Panc1 (cell line): ENCODE measurements around the gene SYT13. TPM values are rescaled to one million over a fixed set of nuclear protein-coding genes. Genes with fewer than 3 reads are reported as not detected.

ENCODE experiments used
- ATAC-seq: fragments of 200-7000 bp; cut with Tn5 transposase; 2 replicates; pipeline ENCODE4 v1.9.1; 2020; ENCODE audit warnings: mild to moderate bottlenecking, moderate library complexity
- BruUV-seq: library from RNA; stranded (reverse); fragments of 400-500 nt; replicated peaks from 2 replicates; lab custom pipeline; 2021; lab: Mats Ljungman, UMichigan
- CTCF ChIA-PET: fragments of 300-600 bp; sonication (Branson Sonifier 250); formaldehyde crosslinking; loops from one replicate; lab custom pipeline; 2022; ENCODE audit warnings: antibody characterized with exemption; lab: Charles Lee
- POLR2A ChIA-PET: fragments of 300-600 bp; sonication (Branson Sonifier 250); formaldehyde crosslinking; loops from one replicate; lab custom pipeline; 2022; ENCODE audit warnings: antibody characterized with exemption; lab: Charles Lee
- DNase-seq: peaks from one replicate; pipeline ENCODE4 v3.0.0-alpha.2; 2010; ENCODE audit warnings: low read depth, low spot score
- H3K27ac ChIP-seq: 2 replicates; pipeline ENCODE4 v1.5.1; 2011; ENCODE audit warnings: mild to moderate bottlenecking, low read length, inconsistent platforms
- H3K27me3 ChIP-seq: fragments of 200-500 bp; sonication (Bioruptor generic); 2 replicates; pipeline ENCODE4 v1.6.0; 2014; ENCODE audit warnings: low read length, inconsistent platforms; ENCODE audit not compliant: control insufficient read depth, insufficient read depth
- H3K36me3 ChIP-seq: fragments of 200-500 bp; sonication (Bioruptor generic); 2 replicates; pipeline ENCODE4 v1.5.1; 2014; ENCODE audit warnings: inconsistent platforms, mild to moderate bottlenecking, low read length, moderate library complexity; ENCODE audit not compliant: control insufficient read depth, insufficient read depth
- H3K4me1 ChIP-seq: 2 replicates; pipeline ENCODE4 v1.5.1; 2011; ENCODE audit warnings: inconsistent platforms, mild to moderate bottlenecking, low read length, moderate library complexity; ENCODE audit not compliant: control insufficient read depth, insufficient read depth
- H3K4me3 ChIP-seq, 2 experiments: 2 replicates each; pipeline ENCODE4 v1.5.1; 2011 to 2012; ENCODE audit warnings: low read depth in 2 of 2, low read length in 2 of 2, mild to moderate bottlenecking in 2 of 2, inconsistent platforms in 1 of 2, moderate library complexity in 1 of 2
- H3K9me3 ChIP-seq: fragments of 200-500 bp; sonication (Bioruptor generic); 2 replicates; pipeline ENCODE4 v1.5.1; 2014; ENCODE audit warnings: low read depth, mild to moderate bottlenecking, inconsistent platforms, low read length, moderate library complexity; ENCODE audit not compliant: control insufficient read depth, insufficient read depth
- CTCF ChIP-seq: fragments of 450-650 bp; IDR thresholded peaks from 2 replicates; pipeline ENCODE4 v1.5.1; 2017; ENCODE audit warnings: mild to moderate bottlenecking
- POLR2AphosphoS5 ChIP-seq: IDR thresholded peaks from 2 replicates; pipeline ENCODE4 v1.6.1; 2012; ENCODE audit warnings: mild to moderate bottlenecking, low read depth, low read length, moderate library complexity
- REST ChIP-seq, 2 experiments: IDR thresholded peaks; 2 replicates each; pipeline ENCODE4 v1.6.1; 2011 to 2012; ENCODE audit warnings: low read depth in 2 of 2, control low read depth in 1 of 2, low read length in 1 of 2, mild to moderate bottlenecking in 1 of 2, moderate library complexity in 1 of 2; ENCODE audit not compliant: insufficient read depth in 1 of 2
- SIN3A ChIP-seq: IDR thresholded peaks from 2 replicates; pipeline ENCODE4 v1.6.1; 2012; ENCODE audit warnings: low read depth, mild to moderate bottlenecking, low read length, moderate library complexity, borderline replicate concordance; ENCODE audit not compliant: insufficient read depth
- TCF7L2 ChIP-seq: IDR thresholded peaks from 2 replicates; pipeline ENCODE4 v1.6.1; 2011; ENCODE audit warnings: mild to moderate bottlenecking, low read depth, low read length, inconsistent platforms
- in situ Hi-C: cut with HindIII; loops from 2 replicates; pipeline ENCODE4 v1.10.0; 2016; ENCODE audit warnings: low sequenced_read_pairs, low pct_unique_long_range_greater_than_20kb
- intact Hi-C: fragments of 100-400 bp; cut with micrococcal nuclease; formaldehyde crosslinking; loops from one replicate; pipeline ENCODE4 v1.10.0; 2022; ENCODE audit not compliant: unreplicated experiment
- total RNA-seq: library from RNA; stranded (reverse); gene quantifications from one replicate; pipeline ENCODE4 v1.2.1, GENCODE V29; 2021; ENCODE audit not compliant: unreplicated experiment

Gene SYT13
- total RNA-seq, 1 experiment from 2014 or later: 0.13 TPM

GRCh38 chr11:45301537-45302246, 15.6 kb upstream of the SYT13 start:
- no peak for DNase-seq
- no peaks in the 10 kb centered on the region for H3K4me1 ChIP-seq
- no peak overlapping the region for H3K27ac ChIP-seq
- no peak overlapping the region for H3K4me3 ChIP-seq
- CTCF ChIA-PET: interaction anchor here (0.7 kb wide), 1 partner anchor 36 kb away, joined by 3 read pairs; no protein-coding TSS in a partner anchor
- no TSS peak for BruUV-seq
- peaks cover 6% of the 10 kb centered on the region for H3K27me3 ChIP-seq
- H3K9me3 ChIP-seq: no peaks in the 10 kb centered on the region
- no peak for ATAC-seq
- POLR2A ChIA-PET: no interaction called here
- H3K36me3 ChIP-seq: no peaks in the 10 kb centered on the region
- TF ChIP-seq CTCF (no peak), SIN3A (no peak), POLR2AphosphoS5 (no peak), REST (IDR thresholded peaks at IDR 0.05; ENCODE audit: insufficient read depth in 1 of 2, low read depth in 2 of 2, low read length in 1 of 2) (no peak), TCF7L2 (no peak)
- in situ Hi-C loops (no loop called here), intact Hi-C loops (no loop called here)

- intact Hi-C loops: no loop called here
- no peak overlapping the region for H3K4me3 ChIP-seq
- TF ChIP-seq SIN3A: no peak
- TF ChIP-seq POLR2AphosphoS5: no peak
- no peak for TF ChIP-seq CTCF
- no peak for TF ChIP-seq TCF7L2
- no peak for TF ChIP-seq REST (IDR thresholded peaks at IDR 0.05; ENCODE audit: insufficient read depth in 1 of 2, low read depth in 2 of 2, low read length in 1 of 2)
- H3K9me3 ChIP-seq: no peaks in the 10 kb centered on the region
- DNase-seq (no peak), ATAC-seq (no peak)
- POLR2A ChIA-PET: no interaction called here
- CTCF ChIA-PET: no interaction called here
- H3K27me3 ChIP-seq: peaks cover 5% of the 10 kb centered on the region
- no peak overlapping the region for H3K27ac ChIP-seq
- in situ Hi-C loops: no loop called here
- no peaks in the 10 kb centered on the region for H3K36me3 ChIP-seq
- no TSS peak for BruUV-seq
- H3K4me1 ChIP-seq: no peaks in the 10 kb centered on the region
These were observed 14.6 kb upstream of the SYT13 start for GRCh38 chr11:45300715-45301114.
